Progenitor cell of endocrine pancreas (in vitro differentiated cells): ENCODE measurements around the gene RUVBL1. TPM values are rescaled to one million over a fixed set of nuclear protein-coding genes. Genes with fewer than 3 reads are reported as not detected.

Experiments used
- DNase-seq: peaks from one replicate; pipeline ENCODE4 v3.0.0; 2021; ENCODE audit warnings: low spot score; ENCODE audit not compliant: unreplicated experiment
- H3K27ac Mint-ChIP-seq: 2 replicates; pipeline ENCODE4 v1.8.0; 2021; ENCODE audit warnings: mild to moderate bottlenecking, moderate library complexity, mixed read lengths
- H3K27me3 Mint-ChIP-seq: 2 replicates; pipeline ENCODE4 v1.8.0; 2021; ENCODE audit warnings: mixed read lengths
- H3K36me3 Mint-ChIP-seq: 2 replicates; pipeline ENCODE4 v1.8.0; 2022; ENCODE audit warnings: mixed read lengths; ENCODE audit not compliant: insufficient read depth
- H3K4me1 Mint-ChIP-seq: 2 replicates; pipeline ENCODE4 v1.8.0; 2021; ENCODE audit warnings: low read depth, mixed read lengths
- H3K4me3 Mint-ChIP-seq: 2 replicates; pipeline ENCODE4 v1.8.0; 2021; ENCODE audit warnings: low read depth, mild to moderate bottlenecking, moderate library complexity, mixed read lengths
- H3K9me3 Mint-ChIP-seq: 2 replicates; pipeline ENCODE4 v1.8.0; 2021; ENCODE audit warnings: low read depth, mixed read lengths
- CTCF ChIP-seq: fragments of 200-600 bp; sonication (generic); IDR thresholded peaks from one replicate; pipeline ENCODE4 v1.5.0; 2021; ENCODE audit warnings: antibody characterized with exemption, mild to moderate bottlenecking; ENCODE audit not compliant: unreplicated experiment
- total RNA-seq: library from RNA; stranded (reverse); gene quantifications from 2 replicates; pipeline ENCODE4 v1.2.1, GENCODE V29; 2021

Gene RUVBL1
- total RNA-seq, 1 donor from 2014 or later = 53.6 TPM

GRCh38 chr3:128089135-128089534 is 34.5 kb downstream of the RUVBL1 start:
- H3K27me3 Mint-ChIP-seq = no peaks in the 10 kb centered on the region
- DNase-seq = no peak
- H3K27ac Mint-ChIP-seq = no peak overlapping the region
- peaks cover 10% of the 10 kb centered on the region for H3K36me3 Mint-ChIP-seq
- H3K4me1 Mint-ChIP-seq = no peaks in the 10 kb centered on the region
- H3K9me3 Mint-ChIP-seq = no peaks in the 10 kb centered on the region
- H3K4me3 Mint-ChIP-seq = no peak overlapping the region
- peak; percentile 12 for TF ChIP-seq CTCF

GRCh38 chr3:128084675-128085021 is 39.0 kb downstream of the RUVBL1 start:
- Mint-ChIP-seq H3K27ac (no peak overlapping the region), H3K4me3 (no peak overlapping the region), H3K9me3 (no peaks in the 10 kb centered on the region), H3K27me3 (peaks cover 3% of the 10 kb centered on the region), H3K4me1 (peaks cover 8% of the 10 kb centered on the region), H3K36me3 (peaks cover 26% of the 10 kb centered on the region)
- DNase-seq = no peak
- TF ChIP-seq CTCF = no peak

GRCh38 chr3:128083980-128084674 is 39.5 kb downstream of the RUVBL1 start:
- no peak overlapping the region for H3K27ac Mint-ChIP-seq
- H3K4me1 Mint-ChIP-seq = peaks cover 8% of the 10 kb centered on the region

GRCh38 chr3:128083396-128083795 is 40.2 kb downstream of the RUVBL1 start:
- Mint-ChIP-seq H3K27me3 (peaks cover 13% of the 10 kb centered on the region), H3K4me1 (peaks cover 8% of the 10 kb centered on the region), H3K9me3 (no peaks in the 10 kb centered on the region), H3K36me3 (peaks cover 33% of the 10 kb centered on the region), H3K27ac (no peak overlapping the region), H3K4me3 (no peak overlapping the region)
- no peak for DNase-seq
- TF ChIP-seq CTCF = no peak

More at GRCh38 chr3:128083980-128084674, 39.5 kb downstream of the RUVBL1 start:
- no peak for TF ChIP-seq CTCF
- Mint-ChIP-seq H3K9me3 (no peaks in the 10 kb centered on the region), H3K27me3 (peaks cover 8% of the 10 kb centered on the region), H3K4me3 (no peak overlapping the region), H3K36me3 (peaks cover 29% of the 10 kb centered on the region)
- no peak for DNase-seq

GRCh38 chr3:128082546-128082945 is 41.1 kb downstream of the RUVBL1 start:
- H3K36me3 Mint-ChIP-seq = peaks cover 33% of the 10 kb centered on the region
- no peak overlapping the region for H3K4me3 Mint-ChIP-seq
- H3K27me3 Mint-ChIP-seq = peaks cover 14% of the 10 kb centered on the region
- H3K27ac Mint-ChIP-seq = no peak overlapping the region
- H3K9me3 Mint-ChIP-seq = no peaks in the 10 kb centered on the region
- peaks cover 8% of the 10 kb centered on the region for H3K4me1 Mint-ChIP-seq
- TF ChIP-seq CTCF = no peak
- DNase-seq = no peak
